MM.1S (cell line): ENCODE measurements around the gene LY6G6C.

Source experiments
- DNase-seq: peaks from one replicate; pipeline ENCODE4 v3.0.0-alpha.2; 2015
- H2AFZ ChIP-seq: fragments of 300-600 bp; sonication (generic); 2 replicates; pipeline ENCODE4 v1.6.0; 2016; ENCODE audit warnings: antibody characterized with exemption, low read length
- H3F3A ChIP-seq: fragments of 300-600 bp; sonication (generic); 2 replicates; pipeline ENCODE4 v1.6.1; 2016; ENCODE audit warnings: mild to moderate bottlenecking, antibody characterized with exemption, low read length, moderate library complexity, mixed read lengths; ENCODE audit not compliant: insufficient read depth
- H3K27ac ChIP-seq: fragments of 300-600 bp; sonication (generic); 2 replicates; pipeline ENCODE4 v1.5.1; 2016; ENCODE audit warnings: mild to moderate bottlenecking, low read length
- H3K27me3 ChIP-seq: fragments of 300-600 bp; sonication (generic); replicated peaks from 2 replicates; pipeline ENCODE4 v1.6.0; 2016; ENCODE audit warnings: low read length; ENCODE audit not compliant: insufficient read depth
- H3K36me3 ChIP-seq: fragments of 300-600 bp; sonication (generic); replicated peaks from 2 replicates; pipeline ENCODE4 v1.6.1; 2016; ENCODE audit warnings: mild to moderate bottlenecking, low read length, mixed read lengths; ENCODE audit not compliant: insufficient read depth
- H3K4me1 ChIP-seq: fragments of 300-600 bp; sonication (generic); 2 replicates; pipeline ENCODE4 v1.6.1; 2016; ENCODE audit warnings: low read length, mixed read lengths
- H3K4me2 ChIP-seq: fragments of 300-600 bp; sonication (generic); 2 replicates; pipeline ENCODE4 v1.6.0; 2016; ENCODE audit warnings: low read depth, low read length
- H3K4me3 ChIP-seq: fragments of 300-600 bp; sonication (generic); 2 replicates; pipeline ENCODE4 v1.5.1; 2016; ENCODE audit warnings: low read length, mixed read lengths
- H3K79me2 ChIP-seq: fragments of 300-600 bp; sonication (generic); 2 replicates; pipeline ENCODE4 v1.6.1; 2016; ENCODE audit warnings: mixed run types, low read length, mixed read lengths
- H3K9ac ChIP-seq: fragments of 300-600 bp; sonication (generic); 2 replicates; pipeline ENCODE4 v1.6.1; 2016; ENCODE audit warnings: low read length, mixed read lengths
- H3K9me2 ChIP-seq: fragments of 300-600 bp; sonication (generic); replicated peaks from 2 replicates; pipeline ENCODE4 v1.6.1; 2016; ENCODE audit warnings: mild to moderate bottlenecking, low read length, mixed read lengths; ENCODE audit not compliant: insufficient read depth
- H3K9me3 ChIP-seq: fragments of 300-600 bp; sonication (generic); replicated peaks from 2 replicates; pipeline ENCODE4 v1.6.1; 2016; ENCODE audit warnings: mild to moderate bottlenecking, low read length, mixed read lengths; ENCODE audit not compliant: insufficient read depth
- H4K20me1 ChIP-seq: fragments of 300-600 bp; sonication (generic); 2 replicates; pipeline ENCODE4 v1.6.1; 2016; ENCODE audit warnings: mild to moderate bottlenecking, low read length, moderate library complexity, mixed read lengths; ENCODE audit not compliant: insufficient read depth
- CTCF ChIP-seq: fragments of 300-600 bp; sonication (generic); IDR thresholded peaks from 2 replicates; pipeline ENCODE4 v1.5.1; 2016; ENCODE audit warnings: antibody characterized with exemption, low read length, mixed read lengths
- EZH2 ChIP-seq: fragments of 300-600 bp; sonication (generic); optimal IDR thresholded peaks from 2 replicates; pipeline ENCODE3; 2017; ENCODE audit warnings: low read depth, mild to moderate bottlenecking, antibody characterized with exemption, low read length, mixed read lengths
- EZH2phosphoT487 ChIP-seq: fragments of 300-600 bp; sonication (generic); IDR thresholded peaks from 2 replicates; pipeline ENCODE4 v1.6.1; 2018; ENCODE audit warnings: antibody characterized with exemption, low read length

Gene LY6G6C

DNA sequence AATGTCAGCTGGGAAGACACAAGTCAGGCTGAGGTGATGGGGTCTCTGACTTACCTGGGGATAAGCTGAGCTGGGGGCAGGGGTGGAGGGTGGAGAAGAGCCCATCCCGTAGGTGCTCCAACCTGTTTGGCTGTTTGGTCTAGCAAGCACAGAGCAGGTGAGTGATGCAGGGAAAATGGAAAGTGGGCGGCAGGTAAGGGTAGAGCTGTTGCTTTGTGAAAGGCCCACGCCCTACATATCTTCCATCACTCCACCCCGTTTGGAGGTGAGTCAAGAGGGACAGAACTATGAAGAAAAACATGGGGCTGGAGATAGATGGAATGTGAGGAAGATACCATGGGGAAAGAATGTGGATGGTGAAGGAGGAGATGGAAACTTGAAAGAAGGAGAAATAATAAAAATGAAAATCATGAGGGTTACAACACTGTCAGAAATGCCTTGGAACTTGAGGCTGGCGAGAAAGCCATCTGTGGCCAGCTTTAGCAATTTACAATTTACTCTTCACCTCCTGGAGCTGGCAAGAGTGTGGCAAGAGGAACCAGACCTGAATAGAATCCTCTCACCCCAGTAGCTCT lies 1.3 kb downstream of the LY6G6C start:
- TF ChIP-seq EZH2phosphoT487 (no peak), CTCF (no peak), EZH2 (no peak)
- Histone ChIP-seq H3K9me2 (no peaks in the 10 kb centered on the region), H3K4me1 (no peaks in the 10 kb centered on the region), H3K27ac (no peak overlapping the region), H3K4me2 (no peak overlapping the region), H3K4me3 (no peak overlapping the region), H2AFZ (no peak overlapping the region), H3F3A (no peaks in the 10 kb centered on the region), H3K36me3 (no peaks in the 10 kb centered on the region), H3K9me3 (no peaks in the 10 kb centered on the region), H3K9ac (no peak overlapping the region), H3K79me2 (no peaks in the 10 kb centered on the region), H4K20me1 (no peaks in the 10 kb centered on the region), H3K27me3 (no peaks in the 10 kb centered on the region)
- no peak for DNase-seq

DNA sequence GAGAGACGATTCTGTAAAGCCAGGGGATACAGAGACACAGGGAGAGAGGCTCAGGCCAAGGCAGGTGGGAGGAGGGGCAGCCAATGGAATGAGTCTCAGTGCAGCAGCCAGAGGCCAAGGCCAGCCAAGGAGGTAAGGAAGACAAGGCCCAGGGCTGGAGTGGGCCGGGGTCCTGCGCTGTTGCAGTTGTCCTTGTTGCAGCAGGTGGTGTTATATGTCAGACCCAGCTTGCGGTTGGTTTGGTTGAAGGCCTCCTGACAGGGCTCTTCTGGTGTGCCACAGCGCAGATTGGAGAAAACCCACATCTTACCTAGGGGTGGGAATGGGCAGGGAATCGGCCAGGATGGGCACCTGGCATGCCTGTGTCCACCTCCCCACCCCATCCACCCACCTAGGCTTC lies 2.5 kb downstream of the LY6G6C start:
- H3K4me3 ChIP-seq: no peak overlapping the region
- H3K27me3 ChIP-seq: no peaks in the 10 kb centered on the region
- no peaks in the 10 kb centered on the region for H3K4me1 ChIP-seq
- H3K27ac ChIP-seq: no peak overlapping the region
- H3K79me2 ChIP-seq: no peaks in the 10 kb centered on the region
- H3K4me2 ChIP-seq: no peak overlapping the region
- H2AFZ ChIP-seq: no peak overlapping the region
- no peak overlapping the region for H3K9ac ChIP-seq
- H3K9me3 ChIP-seq: no peaks in the 10 kb centered on the region
- DNase-seq: no peak
- no peaks in the 10 kb centered on the region for H4K20me1 ChIP-seq
- TF ChIP-seq EZH2: no peak
- TF ChIP-seq EZH2phosphoT487: no peak
- no peak for TF ChIP-seq CTCF
- H3K9me2 ChIP-seq: no peaks in the 10 kb centered on the region
- H3K36me3 ChIP-seq: no peaks in the 10 kb centered on the region
- H3F3A ChIP-seq: no peaks in the 10 kb centered on the region

- no peak for DNase-seq
- no peaks in the 10 kb centered on the region for H3K4me1 ChIP-seq
- no peak overlapping the region for H3K4me2 ChIP-seq
- H3F3A ChIP-seq: no peaks in the 10 kb centered on the region
- no peaks in the 10 kb centered on the region for H3K9me3 ChIP-seq
- no peaks in the 10 kb centered on the region for H3K27me3 ChIP-seq
- no peaks in the 10 kb centered on the region for H3K36me3 ChIP-seq
- H3K27ac ChIP-seq: no peak overlapping the region
- TF ChIP-seq EZH2phosphoT487 (no peak), EZH2 (no peak), CTCF (no peak)
- no peak overlapping the region for H3K4me3 ChIP-seq
- no peaks in the 10 kb centered on the region for H3K79me2 ChIP-seq
- no peaks in the 10 kb centered on the region for H4K20me1 ChIP-seq
- H3K9ac ChIP-seq: no peak overlapping the region
- no peaks in the 10 kb centered on the region for H3K9me2 ChIP-seq
- H2AFZ ChIP-seq: no peak overlapping the region
These were observed 3.3 kb downstream of the LY6G6C start for GRCh38 chr6:31718265-31718664.
